Endothelial cell (in vitro differentiated cells): ENCODE results near the gene FAM131C. TPM values are rescaled to one million over a fixed set of nuclear protein-coding genes. Genes with fewer than 3 reads are reported as not detected.
"Not testable (repeated sequence)": the region's sequence is repeated elsewhere in the genome, so short reads cannot be mapped to it uniquely, and the experiment has no call there.

ENCODE experiments used
- DNase-seq: peaks from one replicate; pipeline ENCODE4 v3.0.0; 2021; ENCODE audit warnings: low spot score
- H3K27ac Mint-ChIP-seq: one replicate; pipeline ENCODE4 v1.8.0; 2021; ENCODE audit warnings: mixed read lengths, inconsistent platforms; ENCODE audit not compliant: unreplicated experiment
- H3K27me3 Mint-ChIP-seq: one replicate; pipeline ENCODE4 v1.8.0; 2021; ENCODE audit warnings: mild to moderate bottlenecking, moderate library complexity, mixed read lengths, inconsistent platforms; ENCODE audit not compliant: unreplicated experiment
- H3K36me3 Mint-ChIP-seq: one replicate; pipeline ENCODE4 v1.8.0; 2021; ENCODE audit warnings: mild to moderate bottlenecking, low read depth, mixed read lengths, inconsistent platforms; ENCODE audit not compliant: unreplicated experiment
- H3K4me1 Mint-ChIP-seq: one replicate; pipeline ENCODE4 v1.8.0; 2021; ENCODE audit warnings: mild to moderate bottlenecking, mixed read lengths, inconsistent platforms; ENCODE audit not compliant: unreplicated experiment
- H3K4me3 Mint-ChIP-seq: one replicate; pipeline ENCODE4 v1.8.0; 2021; ENCODE audit warnings: mild to moderate bottlenecking, mixed read lengths, inconsistent platforms; ENCODE audit not compliant: unreplicated experiment
- H3K9me3 Mint-ChIP-seq: one replicate; pipeline ENCODE4 v1.8.0; 2021; ENCODE audit warnings: mixed read lengths, inconsistent platforms; ENCODE audit not compliant: unreplicated experiment
- CTCF ChIP-seq: fragments of 200-600 bp; sonication (generic); IDR thresholded peaks from one replicate; pipeline ENCODE4 v1.5.0; 2021; ENCODE audit warnings: antibody characterized with exemption; ENCODE audit not compliant: unreplicated experiment
- total RNA-seq: library from RNA; stranded (reverse); fragmentation: NEBNext Ultra II Directional; extraction: Animal tissue kit (Norgen Biotek cat#: 25700); gene quantifications from one replicate; pipeline ENCODE4 v1.2.1, GENCODE V29; 2021; ENCODE audit not compliant: unreplicated experiment

FAM131C gene
- total RNA-seq, 1 donor from 2014 or later = 0.56 TPM

GRCh38 chr1:16066245-16066644, 7.2 kb downstream of the FAM131C start:
- Mint-ChIP-seq H3K4me3 (no peak overlapping the region), H3K36me3 (no peaks in the 10 kb centered on the region), H3K4me1 (peaks cover 23% of the 10 kb centered on the region), H3K27ac (no peak overlapping the region), H3K9me3 (no peaks in the 10 kb centered on the region), H3K27me3 (peaks cover 17% of the 10 kb centered on the region)
- TF ChIP-seq CTCF = no peak
- no peak for DNase-seq

- Mint-ChIP-seq H3K4me3 (no peak overlapping the region), H3K9me3 (no peaks in the 10 kb centered on the region), H3K4me1 (peaks cover 23% of the 10 kb centered on the region), H3K27ac (no peak overlapping the region), H3K36me3 (no peaks in the 10 kb centered on the region), H3K27me3 (peaks cover 24% of the 10 kb centered on the region)
- DNase-seq = no peak
- no peak for TF ChIP-seq CTCF
Measured at GRCh38 chr1:16065269-16065576, 8.2 kb downstream of the FAM131C start.

- no peaks in the 10 kb centered on the region for H3K36me3 Mint-ChIP-seq
- H3K4me1 Mint-ChIP-seq = peaks cover 23% of the 10 kb centered on the region
- no peak for TF ChIP-seq CTCF
- H3K4me3 Mint-ChIP-seq = no peak overlapping the region
- no peaks in the 10 kb centered on the region for H3K9me3 Mint-ChIP-seq
- DNase-seq = no peak
- no peak overlapping the region for H3K27ac Mint-ChIP-seq
- peaks cover 24% of the 10 kb centered on the region for H3K27me3 Mint-ChIP-seq
Measured at GRCh38 chr1:16064536-16065268, 8.7 kb downstream of the FAM131C start.

GRCh38 chr1:16063921-16064320, 9.5 kb downstream of the FAM131C start:
- Mint-ChIP-seq H3K4me3 (peak overlapping the region; percentile 22), H3K27me3 (peaks cover 22% of the 10 kb centered on the region), H3K27ac (peak overlapping the region; percentile 44), H3K9me3 (no peaks in the 10 kb centered on the region), H3K4me1 (peaks cover 23% of the 10 kb centered on the region), H3K36me3 (no peaks in the 10 kb centered on the region)
- no peak for DNase-seq
- TF ChIP-seq CTCF = no peak

GRCh38 chr1:16063226-16063829, 10.1 kb downstream of the FAM131C start:
- Mint-ChIP-seq H3K9me3 (no peaks in the 10 kb centered on the region), H3K36me3 (no peaks in the 10 kb centered on the region), H3K4me3 (no peak overlapping the region), H3K27ac (no peak overlapping the region), H3K27me3 (peaks cover 19% of the 10 kb centered on the region), H3K4me1 (peaks cover 23% of the 10 kb centered on the region)
- DNase-seq = no peak
- no peak for TF ChIP-seq CTCF

- not testable (repeated sequence) for H3K36me3 Mint-ChIP-seq, H3K9me3 Mint-ChIP-seq, DNase-seq, H3K27ac Mint-ChIP-seq, H3K4me3 Mint-ChIP-seq
- Mint-ChIP-seq H3K27me3 (peaks cover 19% of the 10 kb centered on the region), H3K4me1 (peaks cover 23% of the 10 kb centered on the region)
Measured at GRCh38 chr1:16062687-16063075, 10.8 kb downstream of the FAM131C start.

- H3K36me3 Mint-ChIP-seq, H3K27ac Mint-ChIP-seq, H3K9me3 Mint-ChIP-seq, H3K4me3 Mint-ChIP-seq, DNase-seq: not testable (repeated sequence)
- Mint-ChIP-seq H3K4me1 (peaks cover 23% of the 10 kb centered on the region), H3K27me3 (peaks cover 22% of the 10 kb centered on the region)
Measured at GRCh38 chr1:16061989-16062686, 11.3 kb downstream of the FAM131C start.
